GM19023 (cell line): ENCODE data around the gene PKNOX1.
"Not testable (repeated sequence)": the region's sequence is repeated elsewhere in the genome, so short reads cannot be mapped to it uniquely, and the experiment has no call there.

Experiments
- ATAC-seq: cut with Tn5 transposase; IDR thresholded peaks from one replicate; pipeline ENCODE4 v1.9.1; 2021; ENCODE audit warnings: mild to moderate bottlenecking, moderate library complexity; ENCODE audit not compliant: unreplicated experiment

The PKNOX1 gene

DNA sequence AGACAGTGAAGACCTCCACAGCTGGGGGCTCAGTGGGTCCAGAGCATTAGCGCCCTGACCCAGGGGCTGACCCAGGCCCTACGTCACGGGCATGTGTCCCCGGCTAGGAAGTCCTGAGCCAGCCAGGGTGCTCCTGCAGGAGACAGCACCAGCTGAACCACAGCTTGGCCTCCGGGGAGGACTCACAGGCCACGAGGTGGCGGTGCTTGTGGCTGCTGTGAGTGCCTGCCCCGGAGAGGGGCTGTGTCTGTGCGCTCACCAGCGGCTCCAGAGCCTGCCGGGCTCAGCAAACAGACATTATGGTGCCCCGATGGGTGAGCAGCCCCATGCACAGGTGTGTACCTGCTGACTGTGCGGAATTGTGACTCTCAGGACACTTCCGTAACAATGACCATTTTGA, 70.2 kb downstream of the PKNOX1 start:
- not testable (repeated sequence) for ATAC-seq

DNA sequence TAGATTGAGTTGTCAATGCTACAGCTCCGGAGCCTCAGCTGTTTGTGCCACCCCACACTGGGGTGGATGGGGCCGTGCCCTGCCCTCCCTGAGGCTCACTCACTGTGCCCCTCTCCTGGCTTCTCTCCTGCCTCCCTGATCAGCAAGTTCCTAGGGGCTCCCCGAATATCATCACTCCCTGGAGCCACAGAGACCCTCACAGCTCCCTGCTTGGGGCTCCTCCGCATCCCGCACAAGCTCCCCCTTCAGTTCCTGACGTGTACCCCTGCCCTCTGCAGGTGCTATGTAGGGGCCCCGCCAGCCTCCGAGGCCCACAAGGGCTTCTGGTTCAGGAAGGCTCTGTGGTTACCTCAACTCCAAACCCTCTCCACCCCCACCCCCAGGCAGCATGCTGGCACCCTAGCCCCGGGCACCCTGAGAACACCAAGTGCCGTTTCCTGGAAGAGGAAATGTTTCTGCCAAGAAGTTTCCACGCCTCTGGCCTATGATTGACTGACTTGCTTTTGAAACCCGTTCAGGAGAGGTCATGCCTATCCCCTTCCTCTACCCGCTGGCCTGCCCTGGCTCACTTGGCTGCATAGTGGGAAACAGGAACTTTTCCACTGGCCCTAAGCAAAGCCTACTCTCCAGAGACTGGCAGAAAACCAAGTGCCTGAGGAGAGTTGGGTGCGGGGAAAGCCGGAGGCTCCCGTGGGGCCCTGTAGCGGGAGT, 71.0 kb downstream of the PKNOX1 start:
- not testable (repeated sequence) for ATAC-seq

DNA sequence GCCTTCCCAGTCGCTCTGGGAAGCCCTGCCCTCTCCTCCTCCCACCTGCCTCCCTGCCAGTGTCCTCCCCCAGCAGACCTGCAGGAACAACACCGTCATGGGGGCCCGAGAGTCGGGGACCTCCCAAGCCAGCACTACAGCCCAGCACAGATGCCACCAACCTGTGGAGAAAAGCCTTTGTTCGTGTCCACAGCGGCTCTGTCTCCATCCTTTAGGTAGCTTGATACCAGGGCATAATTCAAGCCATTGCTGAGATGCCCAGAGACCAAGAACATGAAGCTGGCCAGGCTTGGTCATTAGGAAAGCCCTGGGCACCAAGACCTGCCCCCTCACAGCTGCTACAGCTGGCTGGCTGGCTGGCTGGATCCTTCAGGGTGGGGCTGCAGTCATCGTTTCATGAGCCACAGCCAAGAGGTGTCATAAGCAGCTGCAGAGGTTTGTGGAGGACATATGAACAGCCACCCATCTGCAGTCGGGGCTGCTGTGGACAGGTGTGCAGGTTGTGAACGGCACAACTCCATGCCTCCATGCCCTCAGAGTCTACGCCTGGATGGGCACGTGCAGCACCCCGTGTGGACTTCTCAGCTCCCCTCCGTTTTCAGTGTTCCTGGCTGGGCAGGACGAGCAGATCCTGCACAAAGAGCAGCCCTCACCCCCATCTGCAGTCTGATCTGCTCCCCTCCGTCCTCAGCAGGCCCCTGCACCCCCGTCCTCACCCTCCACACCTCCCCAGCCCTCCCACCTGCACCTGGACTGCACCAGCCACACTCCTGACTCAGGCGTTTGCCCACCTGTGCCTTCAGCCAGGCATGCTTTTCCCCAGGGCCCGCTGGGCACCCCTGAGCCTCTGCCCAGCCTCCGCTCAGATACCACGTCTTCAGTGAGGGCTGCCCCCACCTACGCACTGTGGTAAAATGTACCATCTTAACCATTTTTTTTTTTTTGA, 71.8 kb downstream of the PKNOX1 start:
- ATAC-seq: not testable (repeated sequence)

DNA sequence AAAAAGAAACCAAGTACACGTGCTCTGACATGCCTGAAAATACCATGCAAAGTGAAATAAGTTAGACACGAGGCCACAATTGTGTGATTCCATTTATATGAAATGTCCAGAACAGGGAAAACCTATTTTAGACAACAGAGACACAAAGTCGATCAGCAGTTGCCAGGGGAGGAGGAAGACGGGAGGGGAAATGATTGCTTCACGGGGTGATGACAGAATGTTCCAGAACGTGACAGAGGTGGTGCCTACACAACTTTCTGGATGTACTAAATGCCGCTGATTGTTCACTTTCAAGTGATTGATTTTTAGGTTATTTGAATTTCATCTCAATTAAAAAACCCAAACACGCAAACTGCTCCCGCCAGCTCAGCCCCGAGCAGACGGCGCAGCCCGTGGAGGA, 78.8 kb downstream of the PKNOX1 start:
- not testable (repeated sequence) for ATAC-seq

DNA sequence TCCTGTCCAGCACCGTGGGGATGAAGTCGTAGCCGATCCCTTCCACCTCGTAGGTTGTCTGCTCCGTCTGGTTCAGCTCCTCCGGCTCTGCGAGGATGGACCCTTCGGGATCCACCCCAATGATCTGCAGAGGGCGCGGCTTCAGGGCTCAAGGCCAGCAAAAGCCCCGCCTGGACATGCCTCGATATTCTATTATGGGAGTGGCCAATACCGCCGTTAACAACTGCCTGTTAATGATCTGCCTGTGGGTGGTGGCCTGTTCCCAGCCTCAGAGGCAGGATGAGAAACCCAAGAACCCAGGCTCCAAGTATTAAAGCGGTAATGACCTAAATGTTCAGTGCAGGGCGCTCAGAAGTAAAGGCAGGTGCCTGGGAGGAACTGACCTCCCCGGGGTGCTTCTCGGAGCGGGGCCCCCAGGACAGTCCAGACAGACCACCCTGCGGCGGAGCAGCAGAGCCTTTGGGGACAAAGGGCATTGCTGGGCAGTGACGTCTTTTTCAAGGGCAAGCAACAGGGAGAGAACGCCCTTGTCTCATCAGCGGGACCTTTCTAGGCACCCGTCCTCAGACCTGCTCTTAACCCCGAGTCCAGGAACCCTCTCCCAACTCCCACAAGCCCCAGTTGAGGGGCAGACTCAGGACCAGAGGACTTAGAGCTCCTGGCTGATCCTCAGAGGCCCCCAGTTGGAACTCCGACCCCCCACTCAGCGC, 88.7 kb downstream of the PKNOX1 start:
- ATAC-seq: not testable (repeated sequence)

DNA sequence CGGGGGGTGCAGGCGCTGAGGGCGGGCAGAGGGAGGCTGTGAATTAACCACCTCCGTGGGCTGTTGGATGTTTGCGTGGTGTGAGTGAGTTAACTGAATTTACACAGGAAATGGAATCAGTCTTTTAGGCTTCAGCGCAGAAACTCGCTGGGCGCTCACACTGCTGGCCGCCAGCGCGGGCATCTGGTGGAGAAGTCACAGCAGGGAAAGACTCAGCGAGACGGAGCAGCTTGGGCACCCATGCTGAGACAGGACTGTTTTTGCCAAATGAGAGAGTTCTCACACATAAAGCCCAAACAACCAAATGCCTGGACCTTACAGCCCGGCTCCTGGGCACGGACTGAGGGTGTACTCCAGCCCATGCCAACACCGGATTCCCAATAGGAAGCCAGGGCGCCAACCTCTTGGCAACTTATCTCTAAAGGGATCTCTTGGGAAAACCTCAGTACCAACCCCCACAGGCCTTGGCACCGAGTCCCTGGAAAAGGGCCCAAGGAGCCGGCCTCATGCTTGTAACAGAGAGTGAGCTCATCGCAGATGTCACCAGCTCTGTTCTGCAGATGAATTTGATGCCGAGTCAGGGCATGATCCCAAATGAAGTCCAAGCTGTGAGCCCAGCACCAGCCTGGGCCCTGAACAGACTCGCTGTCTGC, 90.0 kb downstream of the PKNOX1 start:
- not testable (repeated sequence) for ATAC-seq

DNA sequence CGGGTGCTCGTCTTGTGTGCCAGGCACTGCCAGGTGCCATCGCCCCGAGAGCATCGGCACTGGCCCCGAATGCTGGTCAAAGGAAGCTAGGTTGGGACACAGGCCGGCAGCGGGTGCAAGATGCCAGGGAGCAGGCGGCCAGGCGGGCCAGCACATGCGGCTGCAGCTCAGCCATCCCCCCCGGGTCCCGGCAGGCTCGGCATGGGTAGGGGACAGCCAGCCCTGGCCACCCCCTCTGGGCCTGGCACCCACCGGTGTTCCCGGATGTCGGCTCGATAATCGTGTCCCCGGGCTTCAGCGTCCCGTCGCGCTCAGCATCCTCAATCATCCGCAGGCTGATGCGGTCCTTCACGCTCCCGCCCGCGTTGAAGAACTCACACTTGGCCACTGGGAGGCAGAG, 91.6 kb downstream of the PKNOX1 start:
- not testable (repeated sequence) for ATAC-seq

DNA sequence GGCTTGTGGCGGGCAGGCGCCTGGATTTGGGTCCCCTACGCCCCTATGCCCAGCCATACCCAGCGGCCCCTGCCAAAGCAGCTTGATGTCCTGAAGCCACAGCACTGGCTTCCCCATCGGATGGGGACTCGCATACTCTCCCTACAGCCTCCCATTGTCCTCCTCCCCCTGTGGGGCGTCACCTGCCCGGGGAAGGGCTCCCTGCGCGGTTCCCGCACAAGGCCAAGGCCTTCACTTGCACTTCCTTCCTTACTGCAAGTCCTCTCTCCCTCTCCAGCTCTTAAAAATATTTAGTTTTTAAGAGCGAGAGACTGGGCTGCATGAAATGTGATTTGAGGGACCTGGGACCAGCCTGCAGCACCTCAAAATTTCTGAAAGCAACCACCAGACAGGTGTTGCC, 92.3 kb downstream of the PKNOX1 start:
- not testable (repeated sequence) for ATAC-seq

DNA sequence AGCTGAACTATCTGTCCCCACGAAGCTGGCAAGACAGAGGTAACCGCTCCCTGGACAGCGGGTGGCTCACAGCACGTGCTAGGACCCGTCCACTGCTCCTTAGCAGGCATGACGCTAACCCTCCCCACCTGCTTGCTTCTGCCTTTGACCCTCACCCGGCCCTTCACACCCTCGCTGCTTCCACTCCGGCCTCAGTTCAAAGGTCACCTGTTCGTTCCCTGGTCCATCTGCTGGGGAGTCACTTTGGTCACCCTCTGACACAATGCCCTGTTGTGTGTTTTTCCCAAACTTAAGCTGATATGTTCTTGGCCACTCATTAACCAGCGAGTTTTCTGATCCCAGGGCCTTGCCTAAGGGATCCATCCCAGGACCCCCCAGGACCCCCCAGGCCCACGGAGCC, 93.7 kb downstream of the PKNOX1 start:
- not testable (repeated sequence) for ATAC-seq

DNA sequence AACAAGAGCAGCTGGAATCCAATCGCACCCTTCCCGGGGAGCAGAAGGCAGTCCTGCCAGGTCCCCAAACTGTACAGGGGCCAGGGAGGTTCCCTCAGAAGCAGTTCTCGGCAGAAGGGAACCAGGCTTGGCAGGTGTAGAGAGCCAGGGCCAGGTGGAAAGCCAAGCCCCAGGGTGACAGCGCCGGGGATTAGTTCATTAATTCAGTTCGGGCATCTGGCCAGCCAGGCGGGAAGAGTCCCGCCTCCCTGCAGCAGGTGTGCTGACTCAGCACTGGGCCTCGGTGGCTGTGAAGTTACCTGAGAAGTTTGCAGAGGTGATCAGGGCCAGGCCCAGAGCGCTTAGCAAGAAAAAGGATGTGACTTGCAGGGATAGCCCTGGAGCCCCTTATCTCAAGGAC, 95.3 kb downstream of the PKNOX1 start:
- not testable (repeated sequence) for ATAC-seq

DNA sequence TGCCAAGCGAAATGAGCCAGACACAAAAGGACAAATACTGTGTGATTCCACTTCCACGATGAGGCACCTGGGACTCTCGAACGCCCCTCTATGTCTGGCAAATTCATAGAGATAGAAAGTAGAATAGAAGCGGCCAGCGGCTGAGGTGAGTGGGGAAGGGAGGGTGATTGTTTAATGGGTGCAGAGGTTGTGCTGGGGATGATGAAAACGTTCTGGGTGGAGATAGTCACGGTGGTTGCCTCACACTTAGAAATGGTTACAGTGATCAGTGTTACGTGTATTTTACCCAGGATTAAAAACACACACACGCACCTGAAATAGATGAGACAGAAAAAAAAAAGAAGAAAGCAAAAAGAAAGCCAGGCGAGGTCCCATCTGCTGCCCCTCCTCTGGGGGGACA, 98.4 kb downstream of the PKNOX1 start:
- ATAC-seq: not testable (repeated sequence)

DNA sequence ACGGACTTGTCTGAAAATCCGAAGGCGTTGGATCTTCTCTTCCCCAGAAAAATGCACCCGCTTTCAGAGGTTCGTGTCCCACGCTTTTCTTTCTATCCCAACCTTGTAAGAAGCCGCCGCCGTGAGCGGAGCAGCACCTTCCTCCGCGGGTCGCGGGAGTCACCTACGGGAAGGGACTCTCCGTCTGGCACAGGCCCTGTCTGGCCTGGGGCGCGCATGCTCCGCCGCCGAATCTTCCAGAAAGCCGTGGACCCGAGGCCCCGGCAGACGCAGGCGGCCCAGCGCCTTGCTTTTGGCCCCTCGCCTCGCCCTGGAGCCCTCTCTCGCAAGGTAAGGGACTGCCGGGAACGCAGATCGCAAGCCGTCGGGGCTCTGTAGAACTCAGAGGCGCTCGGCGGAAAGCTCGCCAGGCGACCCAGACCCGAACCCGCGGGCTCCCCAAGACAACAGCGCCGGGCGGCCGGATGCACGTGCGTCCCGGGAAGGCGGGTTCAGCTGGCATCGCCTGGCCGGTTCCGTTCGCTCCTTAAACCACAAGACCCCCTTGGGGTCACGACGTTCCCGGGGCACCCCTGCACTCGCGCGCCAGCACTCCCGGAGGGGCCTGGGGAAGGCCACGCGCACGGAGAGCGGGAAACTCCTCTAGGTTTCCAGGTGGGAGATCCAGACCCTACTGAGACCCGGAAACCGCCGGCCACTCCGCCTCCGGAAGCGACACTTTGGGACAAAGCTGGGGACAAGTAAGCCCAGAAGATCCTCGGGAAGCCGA, 100.2 kb downstream of the PKNOX1 start:
- not testable (repeated sequence) for ATAC-seq

DNA sequence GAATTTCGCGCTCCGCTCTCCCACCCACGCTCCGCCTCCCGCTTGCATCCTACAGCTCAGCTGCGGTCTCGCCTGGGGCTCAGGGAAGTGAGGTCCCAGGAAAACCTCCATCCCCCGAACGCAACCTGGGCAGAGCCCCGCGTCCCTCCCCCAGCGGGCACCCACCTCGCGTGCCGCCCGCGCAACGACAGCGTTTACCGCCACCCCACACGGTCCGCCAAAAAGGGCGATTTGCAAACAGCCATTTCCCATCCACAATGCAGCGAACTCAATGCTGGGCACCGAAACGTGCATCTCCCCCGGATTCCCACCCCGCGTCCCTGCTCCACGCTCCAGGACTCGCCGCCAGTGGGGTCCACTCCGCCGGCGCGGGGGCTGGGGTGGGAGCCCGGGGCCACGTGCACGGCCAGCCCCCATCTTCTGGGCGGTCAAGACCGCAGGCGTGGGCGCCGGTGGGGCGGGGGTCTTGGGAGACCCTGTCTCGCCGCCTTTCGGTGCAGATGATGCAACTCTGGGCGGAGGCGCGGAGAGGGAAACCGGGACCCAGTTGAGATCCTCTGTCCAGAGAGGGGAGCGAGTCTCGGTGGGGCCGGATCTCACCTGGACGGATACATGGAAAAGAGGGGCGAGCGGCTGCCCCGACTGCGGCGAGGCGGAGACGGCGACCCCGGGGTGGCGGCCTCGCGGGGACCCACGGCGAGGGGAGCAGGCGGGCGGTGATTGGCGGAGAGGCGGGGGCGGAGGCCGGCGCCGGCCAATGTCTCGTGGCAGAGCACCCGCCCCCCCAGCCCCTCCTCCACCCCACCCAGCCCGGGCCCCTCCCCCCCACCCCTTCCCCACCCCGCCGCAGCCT, 101.0 kb downstream of the PKNOX1 start, which contains the start of gene CBS:
TSS of gene CBS (minus strand) at position 666 of the 853 bp plus-strand sequence. CDS start 3,642 bp downstream, outside the sequence.
- ATAC-seq: not testable (repeated sequence)

DNA sequence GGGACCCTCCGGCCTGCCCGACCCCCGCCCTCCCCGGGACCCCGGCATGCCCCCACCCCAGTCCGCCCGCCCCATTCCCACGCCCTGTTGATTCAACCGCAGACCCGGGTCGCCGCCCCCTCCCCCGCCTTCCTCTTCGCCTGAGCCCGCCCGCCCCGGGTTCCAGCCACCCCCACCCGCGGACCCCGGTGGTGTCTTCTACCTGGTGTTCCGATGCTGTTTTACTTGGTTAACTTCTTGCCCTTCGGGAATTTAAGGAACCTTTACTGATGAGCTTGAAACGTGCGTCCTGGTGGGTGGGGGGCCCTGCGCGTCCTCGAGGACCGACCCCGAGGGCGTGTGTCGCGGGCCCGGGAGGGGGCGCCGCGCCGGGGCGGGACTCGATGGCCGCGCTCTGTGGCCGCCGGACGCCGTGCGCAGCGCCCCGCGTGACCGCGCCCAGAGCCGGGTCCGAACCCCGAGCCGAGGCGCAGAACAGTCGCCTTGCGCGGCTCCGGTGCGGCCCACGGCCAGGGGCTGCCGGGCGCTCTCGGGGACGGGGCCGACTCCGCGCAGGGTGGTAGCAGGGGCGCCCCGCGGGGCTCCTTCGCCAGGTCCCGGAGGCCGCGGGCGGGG, 101.8 kb downstream of the PKNOX1 start:
- ATAC-seq: not testable (repeated sequence)

DNA sequence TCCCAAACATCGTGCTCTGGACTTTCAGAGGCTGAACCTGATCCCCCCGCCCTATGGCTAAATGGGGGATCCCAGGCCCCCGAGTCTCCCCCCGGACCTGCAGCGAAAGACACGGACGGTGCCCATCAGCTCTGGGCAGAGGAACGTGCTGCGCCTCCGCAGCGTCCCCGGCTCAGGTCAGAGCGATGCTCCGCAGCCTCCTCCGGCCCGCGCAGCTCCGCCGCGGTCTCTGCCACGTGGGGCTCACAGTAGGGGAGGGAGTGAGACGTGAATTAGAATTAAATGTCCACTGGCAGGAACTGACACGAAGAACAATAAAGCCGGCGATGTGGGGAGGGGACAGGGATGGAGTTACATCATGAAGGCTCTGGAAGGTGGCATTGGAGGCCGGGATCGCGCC, 102.3 kb downstream of the PKNOX1 start:
- not testable (repeated sequence) for ATAC-seq

DNA sequence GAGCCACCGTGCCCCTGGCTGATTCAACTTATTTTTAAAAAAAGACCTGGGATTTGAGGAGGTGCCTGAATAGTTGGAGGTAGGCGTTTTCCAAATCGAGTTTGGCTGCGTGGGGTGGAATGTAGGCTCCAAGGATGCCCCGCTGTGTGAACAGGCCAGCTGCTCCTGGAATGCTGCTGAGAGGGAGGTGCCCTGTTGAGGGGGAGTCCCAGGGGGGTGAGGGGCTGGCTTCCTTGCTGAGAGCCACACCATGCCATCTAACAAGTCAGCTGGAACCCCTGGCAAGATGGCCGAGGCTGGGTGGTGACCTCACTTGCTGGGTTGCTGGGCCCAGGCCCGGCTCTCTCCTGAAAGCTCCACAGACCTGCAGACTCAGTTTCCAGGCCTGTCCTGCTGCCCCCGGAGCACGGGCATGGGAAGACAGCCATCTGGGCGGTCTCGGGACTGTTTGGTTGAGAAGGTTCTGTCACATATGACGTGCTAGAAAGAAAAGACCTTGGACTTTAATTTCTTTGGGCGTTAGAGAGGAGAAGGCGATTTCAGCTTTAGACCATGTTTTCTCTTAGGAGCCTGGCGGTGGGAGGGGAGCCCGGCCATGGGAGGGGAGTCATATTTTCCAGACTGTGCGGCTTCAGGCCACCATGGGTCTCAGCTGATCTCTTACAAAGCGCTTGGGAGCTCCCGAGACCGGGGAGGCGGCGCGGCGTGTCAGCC, 108.4 kb downstream of the PKNOX1 start:
- not testable (repeated sequence) for ATAC-seq
